Measurements from ENCODE around the gene KRTAP5-6.
A peak's percentile ranks its signal among the peaks of the same experiment; 100 is the strongest.

KRTAP5-6 gene

DNA sequence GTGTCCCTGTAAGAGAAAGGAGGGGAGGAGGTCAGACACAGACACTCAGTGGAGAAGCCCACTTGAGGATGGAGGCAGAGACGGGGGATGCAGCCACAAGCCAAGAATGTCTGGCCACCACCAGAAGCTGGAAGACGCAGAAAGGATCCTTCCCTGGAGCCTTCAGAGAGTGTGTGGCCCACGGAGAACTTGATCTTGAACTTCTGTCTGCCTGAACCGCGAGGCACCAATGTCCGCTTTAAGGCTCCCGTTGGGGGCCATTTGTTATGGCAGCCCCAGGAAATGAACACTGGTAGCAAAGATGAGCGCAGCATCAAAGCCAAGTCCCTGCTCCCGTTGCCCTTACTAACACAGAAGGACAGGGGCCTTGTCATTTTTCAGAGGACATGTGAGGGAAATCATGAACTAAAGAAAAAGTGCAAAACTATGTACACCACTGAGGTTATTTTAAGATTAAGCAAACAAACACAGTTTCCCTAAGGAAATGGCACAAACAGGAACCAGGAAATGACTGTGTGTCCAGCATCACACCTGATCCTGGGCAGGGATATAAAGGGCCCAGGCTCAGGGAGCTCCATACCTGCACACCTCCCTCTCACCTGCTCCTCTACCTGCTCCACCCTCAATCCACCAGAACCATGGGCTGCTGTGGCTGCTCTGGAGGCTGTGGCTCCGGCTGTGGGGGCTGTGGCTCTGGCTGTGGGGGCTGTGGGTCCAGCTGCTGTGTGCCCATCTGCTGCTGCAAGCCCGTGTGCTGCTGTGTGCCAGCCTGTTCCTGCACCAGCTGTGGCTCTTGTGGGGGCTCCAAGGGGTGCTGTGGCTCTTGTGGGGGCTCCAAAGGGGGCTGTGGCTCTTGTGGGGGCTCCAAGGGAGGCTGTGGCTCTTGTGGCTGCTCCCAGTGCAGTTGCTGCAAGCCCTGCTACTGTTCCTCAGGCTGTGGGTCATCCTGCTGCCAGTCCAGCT lies at the start of gene KRTAP5-6:
Gene KRTAP5-6, plus strand, starts transcription at position 588 of the 963 bp plus-strand sequence. Its CDS starts 51 bp downstream, at position 639.
- DNase-seq = no peak

DNA sequence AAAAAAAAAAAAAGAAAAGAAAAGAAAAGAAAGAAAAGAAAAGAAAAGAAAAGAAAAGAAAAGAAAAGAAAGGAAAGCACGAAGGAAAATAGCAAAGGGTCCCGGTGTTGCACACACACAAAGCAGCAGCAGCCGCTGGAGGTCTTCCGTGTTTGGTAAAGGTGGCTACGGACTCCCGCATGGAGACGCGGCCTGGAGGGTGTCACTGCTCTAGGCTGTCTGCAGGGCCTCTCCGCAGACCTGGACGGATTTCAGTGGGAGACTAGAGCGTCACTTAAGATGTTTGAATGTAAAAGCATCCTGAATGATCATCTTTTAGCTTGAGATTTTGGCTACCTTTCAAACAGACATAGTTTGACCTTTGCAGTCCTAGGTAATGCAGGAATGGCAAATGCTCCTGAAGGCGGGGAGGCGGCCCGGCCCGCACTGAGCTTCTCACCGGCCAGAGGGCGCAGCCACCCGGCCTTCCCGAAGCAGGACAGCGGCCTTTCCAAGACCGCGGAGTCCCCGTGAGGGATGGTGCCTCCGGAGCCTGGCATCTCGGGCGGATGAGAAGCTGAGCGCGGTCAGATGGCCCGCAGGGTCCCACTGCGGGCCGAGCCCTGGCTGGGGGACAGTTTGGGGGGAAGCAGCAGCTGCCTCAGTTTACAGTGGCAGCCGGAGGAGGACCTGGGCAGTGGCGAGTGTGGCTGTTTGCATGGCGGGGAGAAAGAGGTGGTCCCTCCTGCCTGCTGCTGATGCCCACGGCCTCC lies 48.9 kb upstream of the KRTAP5-6 start:
- DNase-seq = no peak

- DNase-seq = no peak
These were observed 48.2 kb upstream of the KRTAP5-6 start for GRCh38 chr11:1648653-1649420.

GRCh38 chr11:1650034-1650917 lies 46.7 kb upstream of the KRTAP5-6 start:
- no peak for DNase-seq

GRCh38 chr11:1650918-1651262 lies 46.1 kb upstream of the KRTAP5-6 start:
- DNase-seq = no peak

- no peak for DNase-seq
These were observed 45.5 kb upstream of the KRTAP5-6 start for GRCh38 chr11:1651411-1651980.

- no peak for DNase-seq
These were observed 45.0 kb upstream of the KRTAP5-6 start for GRCh38 chr11:1652026-1652425.

- no peak for DNase-seq
These were observed 44.6 kb upstream of the KRTAP5-6 start for GRCh38 chr11:1652442-1652770.

- peak in 1 of 2 experiments; percentile 62 for DNase-seq
These were observed 44.0 kb upstream of the KRTAP5-6 start for GRCh38 chr11:1652771-1653540.

DNA sequence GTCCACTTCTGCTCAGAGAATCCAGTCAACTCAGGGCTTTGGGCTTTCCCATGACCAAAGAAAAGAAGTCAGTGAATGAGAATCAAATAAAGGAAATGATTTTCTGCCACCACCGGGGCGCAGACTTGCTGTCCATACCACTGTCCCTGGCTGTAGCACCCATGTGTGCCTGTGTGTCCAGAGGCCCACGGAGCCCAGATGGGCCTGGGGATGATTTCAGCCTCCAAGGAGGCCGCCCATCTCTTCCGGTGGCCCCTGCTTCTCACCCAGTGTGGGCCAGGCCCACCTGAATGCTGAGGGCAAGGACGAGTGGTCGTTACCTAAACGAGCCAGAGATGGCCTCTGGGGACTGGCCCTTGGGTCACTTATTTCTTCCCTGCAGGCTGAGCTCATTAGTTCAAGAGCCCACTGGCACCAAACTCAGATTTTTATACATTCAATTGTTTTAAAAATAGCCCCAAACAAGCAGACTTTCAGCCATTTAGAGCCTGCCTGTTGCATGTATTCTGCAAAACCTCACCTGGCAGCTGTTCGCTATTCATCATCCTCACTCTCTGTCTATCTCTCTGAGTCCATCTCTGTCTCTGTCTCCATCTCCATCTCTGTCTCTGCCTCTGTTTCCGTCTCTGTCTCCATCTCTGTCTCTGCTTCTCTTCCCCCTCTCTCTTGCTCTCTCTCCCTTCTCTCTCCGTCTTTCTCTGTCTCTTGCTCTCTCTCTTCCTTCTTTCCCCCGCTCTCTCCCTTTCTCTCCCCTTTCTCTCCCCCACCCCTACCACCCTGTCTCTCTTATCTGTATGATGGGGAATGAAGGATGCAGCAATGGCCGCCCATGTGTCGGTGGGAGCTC lies 43.2 kb upstream of the KRTAP5-6 start:
- DNase-seq = no peak

DNA sequence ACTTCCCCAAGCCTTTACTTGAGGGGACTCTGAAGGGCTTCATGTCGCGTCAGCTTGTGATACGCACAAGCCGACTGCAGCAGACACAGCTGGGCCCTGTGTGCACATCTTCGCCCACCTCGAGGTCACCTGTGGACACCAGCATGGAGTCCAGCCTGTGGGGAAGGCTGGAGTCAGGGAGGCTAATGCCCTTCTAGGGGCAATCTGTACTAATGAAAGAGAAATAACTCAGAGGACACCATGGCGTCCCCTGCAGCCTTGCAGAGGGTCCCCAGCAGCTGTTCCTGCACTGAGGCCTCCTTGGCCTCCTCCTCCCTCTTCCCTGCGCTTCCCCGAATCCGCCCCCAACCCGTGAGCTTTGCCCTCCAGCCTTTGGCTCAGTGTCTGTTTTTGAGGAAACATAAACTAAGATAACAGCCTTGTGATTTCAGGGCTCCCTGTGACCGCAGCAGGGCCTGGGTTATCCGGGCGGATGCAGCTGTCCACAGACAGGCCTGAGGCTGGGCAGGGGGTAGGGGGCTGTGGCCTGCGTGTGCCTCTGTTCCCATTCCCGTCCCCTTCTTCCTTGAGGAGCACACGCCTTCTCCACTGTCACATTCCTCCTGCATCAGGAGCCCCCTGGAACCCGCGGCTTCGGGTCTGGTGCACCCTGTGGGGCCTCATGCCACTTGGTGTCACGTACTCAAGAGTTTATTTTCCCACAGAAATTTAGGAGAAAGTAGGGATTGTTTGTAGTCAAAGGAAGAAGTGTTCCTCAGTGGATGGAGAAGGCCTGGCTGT lies 42.4 kb upstream of the KRTAP5-6 start:
- no peak for DNase-seq

DNA sequence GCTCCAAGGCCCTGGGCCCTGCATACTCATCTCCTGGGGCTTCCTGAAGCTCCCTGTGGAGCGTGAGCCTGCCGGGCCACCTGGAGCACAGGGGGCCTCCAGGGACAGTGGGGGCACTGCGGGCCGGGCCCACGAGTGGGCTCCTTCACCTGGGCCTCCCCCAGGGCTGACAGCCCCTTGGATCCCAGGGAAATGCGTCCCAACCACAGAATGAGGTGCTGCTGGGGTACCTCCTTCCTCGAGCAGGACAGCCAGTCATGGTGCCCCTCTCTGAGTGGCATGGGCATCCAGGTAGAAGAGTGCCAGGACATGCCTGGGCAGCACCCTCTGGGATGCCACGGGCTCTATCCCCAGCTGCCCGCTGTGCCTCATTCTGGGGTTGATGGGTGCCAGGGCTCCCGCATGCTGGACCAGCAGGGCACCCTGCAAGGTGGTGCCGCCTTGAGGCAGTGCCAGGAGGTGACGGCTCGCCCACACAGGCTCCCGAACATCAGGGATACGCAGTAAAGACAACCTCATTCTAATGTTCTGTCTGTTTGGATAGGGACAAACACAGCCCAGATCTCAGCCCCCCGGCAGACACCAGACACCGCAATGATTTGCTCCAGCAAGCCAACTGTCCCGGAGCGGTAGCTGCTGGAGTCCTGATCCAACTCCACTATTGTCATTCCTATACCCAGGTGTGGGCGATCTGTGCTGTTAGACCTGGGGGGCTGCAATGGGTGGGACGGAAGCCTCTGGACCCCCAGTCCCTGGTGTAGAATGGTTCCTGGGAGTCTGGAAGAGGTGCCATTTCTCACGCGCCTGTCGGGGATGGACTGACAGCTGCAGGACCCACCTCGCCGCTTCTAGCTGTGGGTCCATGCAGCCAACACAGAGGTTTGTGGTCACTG lies 41.6 kb upstream of the KRTAP5-6 start:
- no peak for DNase-seq

DNA sequence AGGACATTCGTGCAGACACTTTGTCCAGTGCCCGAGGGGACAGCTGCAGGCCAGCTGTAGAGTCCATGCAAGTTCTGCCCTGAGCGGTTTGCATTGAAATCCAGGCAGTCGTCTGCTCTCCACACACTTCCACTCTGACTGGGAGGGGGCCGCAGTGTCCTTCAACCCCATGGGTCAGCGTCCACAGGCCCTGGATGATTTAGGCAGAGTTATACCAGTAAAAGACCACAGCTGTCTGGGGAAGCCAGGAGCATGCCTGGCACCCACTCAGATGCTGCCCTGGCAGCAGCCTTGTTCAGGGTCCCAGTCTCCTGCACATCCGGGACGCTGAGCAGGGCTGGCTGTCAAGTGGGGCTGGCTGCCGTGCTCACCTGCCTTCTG lies 40.9 kb upstream of the KRTAP5-6 start:
- DNase-seq = no peak

GRCh38 chr11:1656670-1657069 lies 40.3 kb upstream of the KRTAP5-6 start:
- DNase-seq = no peak

- no peak for DNase-seq
These were observed 37.5 kb upstream of the KRTAP5-6 start for GRCh38 chr11:1659506-1659905.

- DNase-seq = no peak
These were observed 36.7 kb upstream of the KRTAP5-6 start for GRCh38 chr11:1660111-1660867.
